Naive thymus-derived CD4-positive, alpha-beta T cell (primary cell): ENCODE results near the gene MBL2. TPM values are rescaled to one million over a fixed set of nuclear protein-coding genes. Genes with fewer than 3 reads are reported as not detected.

ENCODE experiments used
- ATAC-seq: fragments of 150-1000 bp; cut with Tn5 transposase; 2 replicates; pipeline ENCODE4 v1.10.0; 2021; ENCODE audit warnings: mild to moderate bottlenecking, moderate library complexity
- CTCF ChIA-PET: fragments of 350-600 bp; sonication (Branson Sonifier 250); formaldehyde crosslinking; loops from one replicate; lab custom pipeline; 2021; ENCODE audit warnings: antibody characterized with exemption; lab: Charles Lee
- POLR2A ChIA-PET: fragments of 350-600 bp; sonication (Branson Sonifier 250); formaldehyde crosslinking; loops from one replicate; lab custom pipeline; 2021; ENCODE audit warnings: antibody characterized with exemption, inconsistent platforms; lab: Charles Lee
- DNase-seq, 9 donors: peaks; one replicate each; pipeline versions ENCODE4 v3.0.0 to v3.0.0-alpha.2; 2020 to 2022; ENCODE audit warnings: mixed read lengths in 1 of 9
- H3K27ac ChIP-seq: one replicate; pipeline ENCODE4 v1.7.0; 2013; ENCODE audit warnings: mild to moderate bottlenecking, low read depth, low read length, moderate library complexity
- H3K27me3 ChIP-seq, 2 donors: one replicate each; pipeline ENCODE4 v1.7.0; 2013; ENCODE audit warnings: low read length in 2 of 2, mild to moderate bottlenecking in 2 of 2, moderate library complexity in 2 of 2; ENCODE audit not compliant: control insufficient read depth in 2 of 2, insufficient read depth in 2 of 2
- H3K36me3 ChIP-seq, 3 experiments: 1 replicate in 2 of 3; 2 replicates in 1 of 3; pipeline ENCODE4 v1.7.0; 2013; ENCODE audit warnings: low read length in 3 of 3, mild to moderate bottlenecking in 3 of 3, moderate library complexity in 1 of 3; ENCODE audit not compliant: insufficient read depth in 3 of 3, control insufficient read depth in 2 of 3
- H3K4me1 ChIP-seq, 2 donors: one replicate each; pipeline ENCODE4 v1.7.0; 2013; ENCODE audit warnings: low read length in 2 of 2, mild to moderate bottlenecking in 2 of 2, moderate library complexity in 1 of 2; ENCODE audit not compliant: control insufficient read depth in 2 of 2, insufficient read depth in 2 of 2
- H3K4me3 ChIP-seq: 2 replicates; pipeline ENCODE4 v1.7.0; 2013; ENCODE audit warnings: mild to moderate bottlenecking, low read length
- H3K9me3 ChIP-seq, 3 experiments: 1 replicate in 2 of 3; 2 replicates in 1 of 3; pipeline ENCODE4 v1.7.0; 2013; ENCODE audit warnings: low read length in 3 of 3; ENCODE audit not compliant: control insufficient read depth in 2 of 3
- H3K27ac Mint-ChIP-seq, 9 donors: one replicate each; pipeline ENCODE4 v1.8.0; 2020 to 2022; ENCODE audit warnings: mixed read lengths in 9 of 9, mild to moderate bottlenecking in 8 of 9, moderate library complexity in 5 of 9, inconsistent platforms in 2 of 9
- H3K27me3 Mint-ChIP-seq, 5 donors: one replicate each; pipeline ENCODE4 v1.8.0; 2021 to 2022; ENCODE audit warnings: mixed read lengths in 5 of 5, mild to moderate bottlenecking in 1 of 5
- H3K36me3 Mint-ChIP-seq, 5 donors: one replicate each; pipeline ENCODE4 v1.8.0; 2020 to 2022; ENCODE audit warnings: mixed read lengths in 5 of 5, mild to moderate bottlenecking in 3 of 5, inconsistent platforms in 1 of 5
- H3K4me1 Mint-ChIP-seq, 7 donors: one replicate each; pipeline ENCODE4 v1.8.0; 2020 to 2022; ENCODE audit warnings: mixed read lengths in 7 of 7, mild to moderate bottlenecking in 3 of 7, inconsistent platforms in 1 of 7
- H3K4me3 Mint-ChIP-seq, 10 donors: one replicate each; pipeline ENCODE4 v1.8.0; 2020 to 2022; ENCODE audit warnings: mild to moderate bottlenecking in 10 of 10, mixed read lengths in 10 of 10, moderate library complexity in 6 of 10, inconsistent platforms in 2 of 10
- H3K9me3 Mint-ChIP-seq, 11 donors: one replicate each; pipeline ENCODE4 v1.8.0; 2020 to 2022; ENCODE audit warnings: mixed read lengths in 11 of 11, mild to moderate bottlenecking in 4 of 11, inconsistent platforms in 1 of 11, moderate library complexity in 1 of 11
- intact Hi-C, 2 donors: fragments of 100-400 bp; cut with micrococcal nuclease; formaldehyde crosslinking; loops; one replicate each; pipeline ENCODE4 v1.15.1; 2023
- polyA plus RNA-seq, 2 donors: library from polyadenylated mRNA; unstranded; fragments of 300-500 nt; fragmentation: Illumina TruSeq; gene quantifications; one replicate each; pipeline ENCODE4 v1.2.3, GENCODE V29; 2021
- total RNA-seq, 6 experiments: library from RNA in 5 of 6; stranded (reverse) in 5 of 6; gene quantifications; 1 replicate in 5 of 6; 2 replicates in 1 of 6; pipeline ENCODE4 v1.2.3 and lab custom pipeline; 2021 to 2026

MBL2 gene
- total and polyA plus RNA-seq, 7 experiments from 2014 or later: not detected

- H3K27me3 Mint-ChIP-seq: no peaks in the 10 kb centered on the region
- Histone ChIP-seq H3K27ac (no peak overlapping the region), H3K9me3 (no peaks in the 10 kb centered on the region), H3K4me1 (no peaks in the 10 kb centered on the region), H3K36me3 (no peaks in the 10 kb centered on the region), H3K27me3 (no peaks in the 10 kb centered on the region), H3K4me3 (no peak overlapping the region)
- no peak overlapping the region for H3K4me3 Mint-ChIP-seq
- no peaks in the 10 kb centered on the region for H3K4me1 Mint-ChIP-seq
- H3K27ac Mint-ChIP-seq: peak overlapping the region in 1 of 9 donors; percentile 29
- ATAC-seq (no peak), DNase-seq (no peak)
- peaks cover 0 to 7% (median 0%) of the 10 kb centered on the region in 11 donors for H3K9me3 Mint-ChIP-seq
- CTCF ChIA-PET: no interaction called here
- intact Hi-C loops: no loop called here
- H3K36me3 Mint-ChIP-seq: no peaks in the 10 kb centered on the region
- POLR2A ChIA-PET: no interaction called here
Observed at GRCh38 chr10:52738951-52739350, 33.6 kb downstream of the MBL2 start.

GRCh38 chr10:52729271-52730104 is 43.1 kb downstream of the MBL2 start:
- Histone ChIP-seq H3K27ac (no peak overlapping the region), H3K4me3 (no peak overlapping the region), H3K36me3 (no peaks in the 10 kb centered on the region), H3K9me3 (no peaks in the 10 kb centered on the region), H3K27me3 (no peaks in the 10 kb centered on the region), H3K4me1 (no peaks in the 10 kb centered on the region)
- DNase-seq (no peak), ATAC-seq (no peak)
- no peaks in the 10 kb centered on the region for H3K27me3 Mint-ChIP-seq
- ChIA-PET POLR2A (no interaction called here), CTCF (no interaction called here)
- H3K4me1 Mint-ChIP-seq: no peaks in the 10 kb centered on the region
- H3K36me3 Mint-ChIP-seq: no peaks in the 10 kb centered on the region
- H3K4me3 Mint-ChIP-seq: no peak overlapping the region
- no peak overlapping the region for H3K27ac Mint-ChIP-seq
- intact Hi-C loops: loop anchor here in 1 of 2 donors (1.0 kb wide), 1 partner anchor 85 kb away; no protein-coding TSS in a partner anchor
- peaks cover 0 to 6% (median 3%) of the 10 kb centered on the region in 11 donors for H3K9me3 Mint-ChIP-seq

- Mint-ChIP-seq H3K4me1 (no peaks in the 10 kb centered on the region), H3K9me3 (peaks cover 0 to 20% (median 2%) of the 10 kb centered on the region in 11 donors), H3K4me3 (no peak overlapping the region), H3K36me3 (no peaks in the 10 kb centered on the region), H3K27me3 (no peaks in the 10 kb centered on the region), H3K27ac (no peak overlapping the region)
- Histone ChIP-seq H3K4me3 (no peak overlapping the region), H3K36me3 (no peaks in the 10 kb centered on the region), H3K27ac (no peak overlapping the region), H3K27me3 (no peaks in the 10 kb centered on the region), H3K4me1 (no peaks in the 10 kb centered on the region), H3K9me3 (no peaks in the 10 kb centered on the region)
- ChIA-PET CTCF (no interaction called here), POLR2A (no interaction called here)
- DNase-seq: no peak
- ATAC-seq: no peak
- intact Hi-C loops: no loop called here
Observed at GRCh38 chr10:52720018-52720417, 52.6 kb downstream of the MBL2 start.
